ENCODE data around the gene RPL13A. TPM values are rescaled to one million over a fixed set of nuclear protein-coding genes. Genes with fewer than 3 reads are reported as not detected.

Gene RPL13A
- total and polyA plus RNA-seq, 9 of the 15 experiments (the other 6 are each of a cell fraction or from before 2014, with no cell fraction given): 1,744 to 5,482 (median 2,949) TPM

GRCh38 chr19:49497047-49497788, 9.8 kb downstream of the RPL13A start (continued):
- TF ChIP-seq NFIX (CRISPR knock-in tag; IDR thresholded peaks at IDR 0.05; ENCODE audit: low read depth): no peak
- TF ChIP-seq ZNF507 (tag; conservative IDR thresholded peaks at IDR 0.05): no peak
- TF ChIP-seq E2F8 (IDR thresholded peaks at IDR 0.05; ENCODE audit: low read depth, partially characterized antibody): no peak
- no peak for TF ChIP-seq STAT6 (CRISPR knock-in tag; IDR thresholded peaks at IDR 0.05)
- peak; percentile 20 to 37; a peak in 1 of 4 replicates for TF ChIP-seq NRF1 (conservative IDR thresholded peaks at IDR 0.05 in 1 of 2, IDR thresholded peaks at IDR 0.05 in 1 of 2)
- no peak for TF ChIP-seq CBFB (CRISPR knock-in tag; IDR thresholded peaks at IDR 0.05)
- TF ChIP-seq CHAMP1 (IDR thresholded peaks at IDR 0.05): no peak
- TF ChIP-seq ZNF124 (CRISPR knock-in tag; IDR thresholded peaks at IDR 0.05): no peak
- TF ChIP-seq NCOA1 (IDR thresholded peaks at IDR 0.05; ENCODE audit: low read depth): 0 out of 2 replicates have a peak, but pooled peaks have one; percentile 29
- peak; percentile 96 for TF ChIP-seq ZNF121 (CRISPR knock-in tag; conservative IDR thresholded peaks at IDR 0.05)
- no peak for TF ChIP-seq HMG20B (CRISPR knock-in tag; IDR thresholded peaks at IDR 0.05)
- TF ChIP-seq CBX3 (IDR thresholded peaks at IDR 0.05; ENCODE audit: borderline replicate concordance in 1 of 2, low read length in 2 of 2): no peak
- no peak for TF ChIP-seq SMC3 (conservative IDR thresholded peaks at IDR 0.05; ENCODE audit: insufficient read depth, low read depth, low read length)
- TF ChIP-seq FUS (optimal IDR thresholded peaks at IDR 0.05; ENCODE audit: low read depth, low read length): no peak
- no peak for TF ChIP-seq DDX20 (tag; IDR thresholded peaks at IDR 0.05; ENCODE audit: low read depth)
- no peak for TF ChIP-seq TRIM28 (IDR thresholded peaks at IDR 0.05)
- TF ChIP-seq SIRT6 (IDR thresholded peaks at IDR 0.05; ENCODE audit: low read depth, low read length): peak; percentile 14
- no peak for TF ChIP-seq PRPF4 (IDR thresholded peaks at IDR 0.05; ENCODE audit: insufficient read depth, low read depth, low read length, poor library complexity, severe bottlenecking)
- TF ChIP-seq BRD4 (IDR thresholded peaks at IDR 0.05): no peak
- no peak for TF ChIP-seq CBFA2T2 (conservative IDR thresholded peaks at IDR 0.05)
- no peak for TF ChIP-seq PML (IDR thresholded peaks at IDR 0.05; ENCODE audit: low read length)
